ENCODE measurements around the gene EYS.

Gene EYS

DNA sequence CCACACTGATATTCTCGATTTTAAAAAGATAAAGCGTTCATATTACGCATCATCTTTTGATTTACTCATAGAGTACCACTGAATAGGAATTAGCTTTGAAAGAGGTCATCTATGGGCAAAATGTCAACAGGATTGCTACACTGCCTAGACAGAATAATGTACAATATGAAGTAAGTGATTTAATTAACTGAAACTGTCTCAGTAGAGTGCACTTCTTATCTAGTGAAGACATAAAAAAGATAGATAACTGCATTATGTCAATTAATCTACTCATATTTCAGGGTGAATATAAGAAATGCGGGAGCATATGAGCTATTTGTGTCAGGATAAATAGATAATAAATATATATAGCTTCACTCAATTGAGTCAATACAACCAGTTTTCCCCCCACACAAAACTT is 723.9 kb downstream of the EYS start:
- DNase-seq, result no peak

DNA sequence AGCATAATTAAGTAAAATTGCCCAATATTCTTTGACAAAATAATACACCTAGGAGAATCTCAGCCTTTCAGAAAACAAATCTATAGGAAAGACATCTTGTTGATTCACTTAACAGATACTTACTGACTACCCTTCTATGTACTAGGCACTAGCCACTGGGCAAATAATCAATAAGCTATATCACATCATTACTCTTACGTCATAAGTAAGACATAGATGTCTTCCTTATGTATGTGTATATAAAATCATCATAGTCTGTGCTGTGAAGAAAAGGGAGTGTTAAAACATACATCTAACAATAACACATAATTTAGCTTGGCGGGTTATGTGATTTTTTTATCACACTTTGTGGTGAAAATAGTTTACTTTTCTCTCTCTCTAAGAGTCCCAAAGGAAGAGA is 733.9 kb downstream of the EYS start:
- no peak for DNase-seq

DNA sequence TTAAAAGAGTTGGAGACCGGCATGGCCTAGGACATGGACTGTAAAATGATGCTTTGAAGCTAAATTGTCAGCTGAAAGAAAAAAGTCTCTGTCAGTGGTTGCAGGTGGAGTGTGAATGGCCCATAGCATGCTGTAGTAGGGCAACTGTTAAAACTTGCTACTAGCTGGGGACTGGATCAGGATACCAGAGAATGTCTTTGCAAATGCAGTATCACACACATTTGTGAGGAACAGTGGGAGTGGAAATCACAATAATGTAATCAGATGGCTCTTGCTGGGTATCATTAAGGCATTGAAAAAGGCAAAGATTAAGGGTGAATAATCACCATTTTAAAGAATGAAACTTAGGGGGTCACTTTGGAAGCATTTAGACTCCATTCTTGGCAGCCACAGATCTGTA is 737.9 kb downstream of the EYS start:
- no peak for DNase-seq

DNA sequence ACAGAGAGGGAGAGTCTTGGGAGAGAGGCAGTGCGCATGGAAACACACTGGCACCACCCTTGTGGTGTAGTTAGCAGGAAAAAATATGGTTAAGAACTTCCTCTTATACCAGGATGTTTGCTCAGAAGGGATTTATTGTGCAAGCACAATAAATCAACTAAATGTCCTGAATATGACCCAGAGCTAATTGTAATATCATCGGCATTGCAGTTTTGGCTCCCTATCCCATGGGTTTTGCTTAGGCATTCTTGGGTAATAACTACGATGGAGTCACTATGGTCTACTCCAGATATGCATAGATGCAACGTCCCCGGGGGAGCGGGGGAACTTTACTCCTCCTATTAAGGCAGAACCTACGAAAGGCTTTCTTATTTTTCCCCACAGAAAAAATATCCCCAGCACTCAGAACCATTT is 751.6 kb downstream of the EYS start:
- DNase-seq, result no peak

DNA sequence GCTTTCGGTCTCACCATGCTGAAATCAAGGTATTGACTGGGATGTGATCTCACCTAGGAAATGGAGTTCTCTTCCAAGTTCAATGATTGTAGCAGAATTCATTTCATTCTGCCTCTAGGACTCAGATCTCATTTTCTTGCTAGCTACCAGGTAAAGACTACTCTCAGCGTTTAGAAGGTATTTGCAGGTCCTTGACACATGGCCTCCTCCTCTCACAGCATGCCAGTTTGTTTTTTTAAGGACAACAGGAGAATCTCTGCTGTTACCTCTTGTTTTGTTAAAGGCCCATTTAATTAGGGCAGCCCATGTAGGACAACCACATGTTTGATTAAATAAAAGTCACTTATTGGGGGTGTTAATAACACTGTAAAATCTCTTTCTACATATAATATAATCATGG is 757.8 kb downstream of the EYS start:
- no peak for DNase-seq

DNA sequence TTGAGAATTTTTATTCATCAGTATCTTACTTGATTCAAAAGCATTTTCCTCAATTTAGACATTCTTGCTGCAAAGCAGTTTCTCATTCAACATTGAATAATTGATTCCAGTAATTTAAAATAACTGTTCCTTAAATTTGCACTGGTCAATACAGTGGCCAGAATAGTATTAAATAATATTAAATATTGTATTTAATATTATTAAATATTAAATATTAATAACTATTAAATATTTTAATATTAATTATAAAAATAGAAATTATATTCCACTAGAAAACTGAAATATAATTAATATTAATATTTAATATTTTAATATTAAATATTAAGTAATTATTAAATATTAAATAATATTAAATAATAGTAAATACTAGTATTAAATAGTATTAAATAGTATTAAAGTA is 758.8 kb downstream of the EYS start:
- no peak for DNase-seq

DNA sequence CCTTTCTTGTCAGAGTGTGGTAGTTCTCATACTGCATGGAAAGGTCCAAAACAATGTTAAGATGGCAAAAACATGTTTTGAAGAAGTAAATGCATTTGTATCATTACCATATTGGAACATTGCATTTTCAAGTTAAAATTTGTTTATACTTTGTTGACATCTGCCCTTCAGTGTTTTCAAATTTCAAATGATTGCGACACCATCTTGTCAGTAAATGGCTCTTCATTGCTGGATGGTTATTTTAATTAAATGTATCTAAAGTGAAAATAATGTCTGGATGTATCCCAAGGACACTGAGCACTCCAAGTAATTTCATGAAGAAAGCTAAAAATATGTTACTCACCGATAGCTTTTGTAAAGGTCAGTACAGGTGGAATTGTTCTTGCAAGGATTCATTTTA is 761.6 kb downstream of the EYS start:
- DNase-seq, result no peak

DNA sequence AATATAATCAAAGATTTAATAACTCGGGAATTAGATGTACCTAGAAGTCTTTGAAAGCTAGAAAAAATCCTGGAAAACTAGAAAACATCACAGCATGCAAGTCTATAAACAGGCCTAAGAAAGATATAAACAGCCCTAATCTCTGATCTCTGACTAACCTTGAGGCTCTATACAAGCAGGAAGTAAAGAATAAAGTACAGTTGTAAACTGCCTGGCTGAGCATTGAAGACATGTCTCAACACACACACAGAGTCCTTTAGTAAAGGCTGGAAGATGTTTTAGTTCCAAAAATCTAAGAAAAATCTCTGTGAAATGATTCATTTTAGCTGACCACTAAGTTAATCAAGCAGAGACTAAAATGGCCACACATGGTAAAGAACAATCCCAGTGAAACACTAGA is 774.5 kb downstream of the EYS start:
- no peak for DNase-seq

DNA sequence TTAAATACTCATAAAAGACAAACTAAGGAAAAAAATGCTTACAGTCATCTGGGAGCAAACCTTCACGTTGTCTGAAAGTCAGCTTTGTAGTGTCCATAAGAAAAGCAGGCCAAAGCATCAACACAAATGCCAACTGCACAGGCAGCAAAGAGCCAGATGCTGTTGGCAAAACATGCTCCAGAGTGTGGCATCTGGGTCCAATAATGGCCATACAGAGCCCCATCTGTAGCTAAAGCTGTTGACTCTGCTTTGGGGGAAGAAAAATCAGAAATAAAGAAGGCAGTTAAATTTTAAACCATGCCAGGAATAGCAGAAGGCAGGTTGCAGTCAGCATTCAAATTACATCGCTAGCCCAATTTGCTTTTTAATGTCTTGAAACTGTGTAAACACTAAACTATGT is 776.3 kb downstream of the EYS start:
- no peak for DNase-seq

DNA sequence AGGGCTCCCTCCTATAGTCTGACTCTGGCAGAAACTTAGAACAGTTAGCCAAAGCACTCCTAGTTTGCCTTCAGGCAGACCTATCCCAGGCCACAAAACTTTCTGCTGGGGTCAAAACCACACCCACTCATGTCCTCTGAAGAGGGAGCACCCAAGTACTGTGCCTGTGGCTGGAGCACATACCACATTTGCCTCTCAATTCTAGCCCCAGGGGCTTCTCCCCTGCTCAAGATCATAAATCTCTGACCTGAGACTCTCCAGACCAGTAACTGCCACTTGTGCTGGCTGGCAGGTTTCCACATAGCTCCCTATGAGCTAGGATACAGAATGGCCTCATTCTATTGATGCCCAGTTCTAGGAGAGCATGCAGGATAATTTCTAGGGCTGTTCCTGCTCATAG is 781.0 kb downstream of the EYS start:
- DNase-seq, result no peak

DNA sequence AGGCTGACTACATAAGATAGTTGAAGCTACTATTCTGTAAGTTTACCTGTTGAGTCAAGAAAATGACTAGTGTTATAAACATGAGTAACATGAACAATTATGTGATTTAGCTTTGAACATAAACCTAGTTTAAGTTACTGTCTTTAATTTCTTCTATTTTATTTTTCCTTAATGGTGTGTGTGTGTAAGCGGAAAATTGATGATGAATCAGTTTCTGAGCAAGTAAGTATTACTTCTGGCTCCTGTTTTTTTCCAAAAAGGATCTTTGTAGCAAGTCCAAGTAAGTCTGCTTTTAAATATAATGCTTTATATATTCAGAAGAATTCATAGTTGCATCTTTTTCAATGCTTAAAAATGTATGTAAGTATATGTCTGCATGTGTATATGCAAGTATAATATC is 786.8 kb downstream of the EYS start:
- no peak for DNase-seq

DNA sequence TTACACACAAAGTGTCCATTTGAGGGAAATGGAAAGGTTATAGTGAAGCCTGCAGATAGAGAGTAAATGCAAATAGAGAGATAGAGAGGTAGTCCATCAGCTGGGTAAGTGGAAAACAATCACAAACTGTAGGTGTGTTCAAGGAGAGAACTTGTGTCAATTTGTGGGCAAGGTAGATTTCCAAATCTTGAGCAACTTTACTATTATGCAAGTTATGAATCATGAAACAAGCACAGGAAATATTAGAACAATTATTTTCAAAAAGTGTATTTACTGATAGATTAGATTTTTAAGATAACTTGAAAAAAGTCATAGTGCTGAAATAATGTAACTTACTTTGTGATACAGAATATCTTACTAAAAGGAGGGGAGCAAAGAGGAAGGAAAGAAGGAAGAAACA is 792.9 kb downstream of the EYS start:
- DNase-seq, result no peak

DNA sequence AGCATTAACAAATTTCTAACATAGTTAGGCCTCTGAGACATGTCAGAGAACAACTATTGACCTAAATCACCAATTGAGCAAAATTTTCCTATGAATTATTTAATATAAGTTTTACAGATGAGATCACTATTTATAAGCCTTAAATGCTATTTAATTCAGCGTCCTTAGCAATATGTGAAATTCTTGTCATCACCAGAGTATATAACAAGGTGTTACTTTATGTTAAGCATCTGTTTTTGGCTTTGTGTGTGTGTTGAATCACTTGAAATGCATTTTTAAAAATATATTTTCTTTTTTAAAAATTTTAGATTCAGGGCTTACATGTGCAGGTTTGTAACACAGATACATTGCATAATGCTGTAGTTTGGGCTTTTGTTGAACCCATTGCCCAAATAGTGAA is 794.1 kb downstream of the EYS start:
- no peak for DNase-seq

DNA sequence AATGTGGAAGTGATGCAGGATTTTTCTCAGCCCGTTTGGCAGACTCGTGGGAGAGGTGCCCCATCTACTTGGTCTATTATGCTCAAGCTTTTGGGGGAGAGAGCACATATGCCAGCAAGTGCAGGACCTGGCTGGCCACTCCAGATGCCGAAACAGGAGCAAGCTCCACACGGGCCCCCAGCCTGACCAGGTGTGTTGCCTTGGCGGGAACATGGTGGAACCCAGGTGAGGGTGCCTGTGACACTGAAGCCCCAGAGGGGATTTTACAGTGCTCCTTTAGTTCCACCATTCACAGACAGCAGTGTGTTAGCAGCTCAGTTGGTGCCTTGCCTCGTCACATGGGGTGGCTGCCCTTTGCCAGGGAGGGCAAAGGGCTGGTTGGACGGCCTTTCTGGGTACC is 798.9 kb downstream of the EYS start:
- no peak for DNase-seq

DNA sequence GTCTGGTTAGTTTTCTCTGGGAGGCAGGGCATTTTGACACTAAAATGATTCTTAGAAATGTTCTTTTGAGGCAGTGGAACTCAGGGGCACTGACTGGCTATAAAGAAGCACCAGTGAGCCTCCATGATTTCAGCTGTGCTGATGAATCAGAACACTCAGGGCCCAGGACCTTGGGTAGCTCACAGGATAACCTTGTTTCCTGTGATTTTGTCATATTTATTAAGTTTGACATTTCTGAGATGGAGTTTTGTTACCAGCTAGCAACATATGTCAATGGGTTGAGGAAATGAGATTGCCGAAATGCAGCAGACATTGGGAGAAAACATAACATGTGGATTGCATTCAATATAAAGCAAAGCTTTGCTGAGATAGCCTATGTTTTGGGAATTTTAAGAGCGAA is 802.4 kb downstream of the EYS start:
- DNase-seq, result no peak

DNA sequence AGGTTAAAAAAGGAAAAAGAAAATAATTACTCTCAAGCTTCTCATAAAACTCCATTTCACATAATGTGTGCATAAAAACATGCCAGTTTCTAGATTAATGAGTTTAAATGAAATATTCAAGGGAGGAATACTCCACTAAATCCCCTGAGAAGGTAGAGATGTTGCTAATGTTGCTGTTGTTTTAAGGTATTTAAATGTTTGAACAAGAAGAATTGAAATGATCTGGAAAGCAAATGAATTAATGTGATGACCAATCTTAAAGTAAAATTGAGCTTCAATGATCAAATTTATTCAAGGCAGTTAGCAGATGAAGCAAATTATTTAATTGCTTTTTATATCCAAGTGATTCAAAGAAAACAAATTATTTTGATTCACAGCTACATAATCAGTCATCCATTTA is 804.4 kb downstream of the EYS start:
- DNase-seq, result no peak

DNA sequence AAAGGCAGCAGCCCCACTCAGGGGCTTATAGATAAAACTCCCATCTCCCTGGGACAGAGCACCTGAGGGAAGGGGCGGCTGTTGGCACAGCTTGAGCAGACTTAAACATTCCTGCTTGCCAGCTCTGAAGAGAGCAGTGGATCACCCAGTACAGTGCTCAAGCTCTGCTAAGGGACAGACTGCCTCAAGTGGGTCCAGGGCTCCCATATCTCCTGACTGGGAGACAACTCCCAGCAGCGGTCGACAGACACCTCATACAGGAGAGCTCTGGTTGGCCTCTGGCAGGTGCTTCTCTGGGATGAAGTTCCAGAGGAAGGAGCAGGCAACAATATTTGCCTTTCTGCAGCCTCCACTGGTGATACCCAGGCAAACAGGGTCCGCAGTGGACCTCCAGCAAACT is 810.1 kb downstream of the EYS start:
- no peak for DNase-seq

DNA sequence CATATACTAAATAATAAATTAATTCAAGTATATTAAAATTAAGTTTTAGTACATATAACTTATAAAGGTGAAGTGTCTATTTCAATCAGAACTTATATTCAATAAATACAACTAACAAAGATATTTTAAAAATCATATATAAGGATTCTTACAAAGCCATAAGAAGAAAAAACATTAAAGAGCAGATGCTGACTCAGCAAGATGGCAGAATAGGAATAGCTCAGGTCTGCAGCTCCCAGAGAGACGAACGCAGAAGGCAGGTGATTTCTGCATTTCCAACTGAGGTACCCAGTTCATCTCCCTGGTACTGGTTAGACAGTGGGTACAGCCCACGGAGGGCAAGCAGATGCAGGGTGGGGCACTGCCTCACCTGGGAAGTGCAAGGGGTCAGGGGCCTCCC is 811.1 kb downstream of the EYS start:
- no peak for DNase-seq

DNA sequence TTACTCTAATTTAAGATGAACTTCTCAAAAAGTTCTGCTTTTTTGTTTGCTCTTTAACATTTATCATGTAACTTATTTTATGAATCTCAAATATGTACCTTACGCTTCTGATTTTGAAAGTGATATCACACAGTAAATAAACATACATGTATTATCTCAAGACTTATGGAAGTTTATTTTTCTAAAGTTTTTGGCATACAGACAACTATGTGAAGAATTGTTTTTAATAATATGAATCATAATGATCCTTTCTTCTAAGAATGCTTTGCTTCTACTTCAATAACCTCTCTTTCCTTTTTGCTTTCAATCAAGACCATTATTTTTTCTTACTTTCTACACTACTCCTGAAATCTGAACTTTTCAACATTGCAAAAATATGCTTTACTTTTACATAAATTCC is 816.4 kb downstream of the EYS start:
- no peak for DNase-seq

DNA sequence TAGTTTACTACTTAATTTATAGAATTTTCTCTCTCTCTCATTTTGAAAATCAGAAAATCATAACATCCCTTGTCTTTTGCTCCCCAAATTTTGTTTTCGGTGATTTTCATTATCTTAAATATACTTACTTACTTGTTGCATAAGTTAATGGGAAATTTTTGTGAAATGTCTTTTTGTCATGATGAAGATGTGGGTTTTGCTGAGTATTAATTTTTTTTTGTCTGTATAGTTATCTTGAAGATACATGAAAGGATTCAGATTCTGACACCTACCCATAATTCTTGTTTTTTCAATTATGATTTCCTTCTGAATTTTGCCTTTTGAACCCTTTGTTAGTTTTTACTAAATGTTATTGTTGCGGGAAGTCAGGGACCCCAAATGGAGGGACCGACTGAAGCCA is 817.9 kb downstream of the EYS start:
- DNase-seq, result no peak

DNA sequence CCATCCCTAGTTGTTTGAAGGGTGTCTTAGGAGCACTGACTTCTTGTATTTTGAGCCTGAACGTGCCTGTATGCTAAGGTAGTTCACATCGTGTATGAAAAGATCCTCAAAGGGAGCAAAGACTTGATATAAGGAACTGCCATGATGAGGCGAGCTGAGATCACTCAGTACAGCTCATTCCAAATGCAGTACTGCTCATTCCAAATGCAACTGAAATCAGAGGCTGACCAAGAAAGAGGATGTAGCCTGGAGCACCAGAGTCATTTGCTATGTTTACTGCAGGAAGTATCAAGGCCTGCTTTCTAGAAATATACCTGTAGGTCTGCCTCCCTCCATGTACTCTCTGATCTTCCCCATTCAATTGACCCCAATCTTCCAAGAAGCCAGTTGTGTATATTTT is 832.2 kb downstream of the EYS start:
- DNase-seq, result no peak

DNA sequence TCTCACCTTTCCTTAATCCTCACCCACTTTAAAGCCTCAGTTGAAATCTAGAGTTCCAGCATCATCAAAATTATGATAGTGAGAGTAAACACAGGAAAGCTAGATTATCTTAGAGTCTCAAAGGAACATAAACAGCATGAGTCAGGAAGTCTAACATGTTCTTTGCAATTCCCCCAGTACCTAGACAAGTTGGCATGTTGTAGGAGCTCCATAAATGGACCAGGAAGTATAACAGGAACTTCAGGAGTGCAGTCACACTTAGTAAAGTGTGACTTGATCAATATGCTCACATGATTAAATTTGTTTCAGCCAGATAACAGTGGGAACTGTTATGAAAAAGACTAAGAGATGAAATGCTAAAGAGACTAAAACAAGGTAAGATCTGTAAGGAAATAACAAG is 834.4 kb downstream of the EYS start:
- no peak for DNase-seq

DNA sequence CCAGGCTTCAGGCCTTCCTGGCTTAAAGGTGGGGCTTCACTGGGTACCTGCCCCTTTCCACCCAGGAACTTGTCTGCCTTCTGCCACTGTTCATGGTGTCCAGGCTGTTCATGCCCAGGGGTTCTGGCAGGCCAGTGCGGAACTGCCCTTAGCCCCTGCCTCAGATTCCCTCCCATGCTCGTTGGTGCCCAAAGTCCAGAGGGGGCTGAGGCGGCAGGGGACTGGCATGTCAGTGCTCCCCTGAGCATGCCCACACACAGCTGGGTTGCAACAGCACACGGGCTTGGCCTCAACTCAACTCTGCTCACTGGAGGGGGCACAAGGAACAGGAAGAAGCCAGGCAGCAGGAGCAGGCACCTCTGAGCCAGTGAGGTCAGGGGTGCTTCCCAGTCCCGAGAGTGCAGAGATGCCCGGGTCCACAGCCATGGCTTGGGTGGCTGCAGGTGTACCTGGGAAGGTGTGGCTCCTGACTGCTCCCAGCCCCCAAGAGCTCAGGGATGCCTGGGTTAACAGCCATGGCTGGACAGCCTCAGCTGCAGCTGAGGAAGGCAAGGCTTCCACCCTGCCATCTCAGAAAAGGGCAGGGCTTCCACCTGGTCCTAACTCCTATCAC is 845.9 kb downstream of the EYS start:
- peak in 1 of 58 donors; percentile 2 for DNase-seq

DNA sequence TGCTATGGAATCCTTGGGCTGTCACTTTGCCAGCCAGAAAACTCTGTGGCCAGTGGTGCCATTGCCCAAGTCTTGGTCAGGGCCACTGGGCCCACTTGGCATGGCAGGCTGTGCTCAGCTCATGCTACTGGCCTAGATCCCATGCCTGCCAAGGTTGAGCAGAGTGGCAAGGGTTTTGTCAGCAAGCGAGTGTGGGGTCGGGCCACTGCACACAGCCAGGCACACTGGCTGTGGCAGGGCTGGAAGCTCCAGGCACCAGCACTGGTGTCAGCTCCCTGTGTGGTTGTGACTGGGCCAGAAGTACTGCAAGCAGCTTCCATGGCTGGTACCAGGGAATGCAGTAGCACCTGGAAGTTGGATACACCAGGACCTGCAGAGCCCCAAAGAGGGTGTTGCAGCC is 846.8 kb downstream of the EYS start:
- DNase-seq, result no peak

DNA sequence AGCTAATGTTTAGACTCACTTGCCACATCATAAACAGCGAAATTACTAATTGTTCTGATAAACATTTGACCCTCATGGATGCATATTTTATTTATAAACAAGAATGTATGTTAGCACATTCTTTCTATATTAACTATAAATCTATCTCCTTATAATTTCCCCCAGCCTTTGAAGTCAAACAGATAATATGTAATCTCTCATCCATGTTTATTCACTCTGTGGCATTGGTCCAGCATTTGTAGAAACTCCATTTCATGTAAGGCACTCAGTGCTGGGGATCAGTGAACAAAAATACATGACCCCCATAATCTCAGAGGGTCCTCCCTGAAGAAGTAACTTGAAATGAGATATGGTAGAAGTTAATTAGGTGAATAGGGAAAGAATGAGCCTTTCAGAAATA is 856.9 kb downstream of the EYS start:
- DNase-seq, result no peak

All from anterior cingulate cortex (tissue), 58 donors.